ENCODE measurements around the gene AUTS2.

DNA sequence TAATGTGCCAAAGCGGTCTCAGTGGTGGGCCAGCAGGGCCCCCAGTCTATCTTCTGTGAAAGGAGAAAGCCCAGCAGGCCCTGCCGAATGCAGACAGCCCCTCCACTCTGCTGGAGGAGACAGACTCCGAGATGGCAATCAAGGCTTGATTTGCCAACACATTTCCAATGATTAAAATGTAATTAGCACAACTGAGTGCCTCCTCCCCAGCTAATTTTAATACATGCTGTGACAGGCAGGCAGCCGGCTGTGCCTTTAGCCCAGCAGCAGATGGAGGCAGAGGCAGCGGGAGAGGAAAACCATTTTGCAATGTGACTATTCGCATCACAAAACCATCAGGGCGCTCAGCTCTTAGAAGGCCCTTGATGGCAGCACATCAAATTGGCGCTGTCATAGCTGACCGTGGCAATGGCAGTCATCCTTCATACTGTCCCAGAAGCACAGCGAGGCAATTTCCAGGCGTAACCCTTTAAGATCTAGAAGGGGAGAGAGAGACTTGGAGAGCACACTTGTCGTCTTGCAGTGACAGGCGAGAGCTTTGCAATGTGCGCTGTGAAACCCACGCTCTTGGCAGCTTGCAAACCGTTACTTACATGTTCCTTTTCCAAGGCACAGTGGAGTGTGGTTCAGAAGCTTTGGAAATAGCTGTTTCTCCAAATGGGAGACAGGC, 818.8 kb downstream of the AUTS2 start:
- TF ChIP-seq, protein P1, sequence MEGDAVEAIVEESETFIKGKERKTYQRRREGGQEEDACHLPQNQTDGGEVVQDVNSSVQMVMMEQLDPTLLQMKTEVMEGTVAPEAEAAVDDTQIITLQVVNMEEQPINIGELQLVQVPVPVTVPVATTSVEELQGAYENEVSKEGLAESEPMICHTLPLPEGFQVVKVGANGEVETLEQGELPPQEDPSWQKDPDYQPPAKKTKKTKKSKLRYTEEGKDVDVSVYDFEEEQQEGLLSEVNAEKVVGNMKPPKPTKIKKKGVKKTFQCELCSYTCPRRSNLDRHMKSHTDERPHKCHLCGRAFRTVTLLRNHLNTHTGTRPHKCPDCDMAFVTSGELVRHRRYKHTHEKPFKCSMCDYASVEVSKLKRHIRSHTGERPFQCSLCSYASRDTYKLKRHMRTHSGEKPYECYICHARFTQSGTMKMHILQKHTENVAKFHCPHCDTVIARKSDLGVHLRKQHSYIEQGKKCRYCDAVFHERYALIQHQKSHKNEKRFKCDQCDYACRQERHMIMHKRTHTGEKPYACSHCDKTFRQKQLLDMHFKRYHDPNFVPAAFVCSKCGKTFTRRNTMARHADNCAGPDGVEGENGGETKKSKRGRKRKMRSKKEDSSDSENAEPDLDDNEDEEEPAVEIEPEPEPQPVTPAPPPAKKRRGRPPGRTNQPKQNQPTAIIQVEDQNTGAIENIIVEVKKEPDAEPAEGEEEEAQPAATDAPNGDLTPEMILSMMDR (IDR thresholded peaks at IDR 0.05), result no peak
- TF ChIP-seq EP300 (IDR thresholded peaks at IDR 0.05; ENCODE audit: low read depth) (no peak), POLR2A (IDR thresholded peaks at IDR 0.05) (no peak), POLR2AphosphoS5 (IDR thresholded peaks at IDR 0.05) (no peak)
